ENCODE results near the gene KCNAB1. TPM values are rescaled to one million over a fixed set of nuclear protein-coding genes. Genes with fewer than 3 reads are reported as not detected.

The KCNAB1 gene
- total RNA-seq, 4 donors from 2014 or later, result 0.38 to 1.5 (median 0.49) TPM

- Histone ChIP-seq H3K4me3 (no peak overlapping the region), H3K4me1 (no peaks in the 10 kb centered on the region), H3K9me3 (no peaks in the 10 kb centered on the region), H3K36me3 (no peaks in the 10 kb centered on the region), H3K27me3 (no peaks in the 10 kb centered on the region), H3K27ac (no peak overlapping the region)
- TF ChIP-seq CTCF (IDR thresholded peaks at IDR 0.05) (no peak), POLR2A (IDR thresholded peaks at IDR 0.05) (no peak), EP300 (IDR thresholded peaks at IDR 0.05) (no peak), POLR2AphosphoS5 (IDR thresholded peaks at IDR 0.05) (no peak)
- WGBS, result 71% methylated on average over 6 of the region's 6 CpGs
- no peak for DNase-seq (ENCODE audit: low spot score in 2 of 2)
These were observed 251.3 kb downstream of the KCNAB1 start for GRCh38 chr3:156371701-156372100.

- H3K36me3 ChIP-seq, result no peaks in the 10 kb centered on the region
- H3K4me1 ChIP-seq, result no peaks in the 10 kb centered on the region
- no peak for TF ChIP-seq POLR2AphosphoS5 (IDR thresholded peaks at IDR 0.05)
- TF ChIP-seq POLR2A (IDR thresholded peaks at IDR 0.05), result no peak
- TF ChIP-seq CTCF (IDR thresholded peaks at IDR 0.05), result no peak
- TF ChIP-seq EP300 (IDR thresholded peaks at IDR 0.05), result no peak
- H3K4me3 ChIP-seq, result no peak overlapping the region
- no peaks in the 10 kb centered on the region for H3K9me3 ChIP-seq
- no peaks in the 10 kb centered on the region for H3K27me3 ChIP-seq
- no peak for DNase-seq (ENCODE audit: low spot score in 2 of 2)
- WGBS, result 77% methylated on average over 1 of the region's 1 CpG
- H3K27ac ChIP-seq, result no peak overlapping the region
These were observed 252.7 kb downstream of the KCNAB1 start for GRCh38 chr3:156373095-156373494.

GRCh38 chr3:156373654-156374053 is 253.3 kb downstream of the KCNAB1 start:
- H3K9me3 ChIP-seq, result no peaks in the 10 kb centered on the region
- H3K27ac ChIP-seq, result no peak overlapping the region
- TF ChIP-seq POLR2A (IDR thresholded peaks at IDR 0.05) (no peak), CTCF (IDR thresholded peaks at IDR 0.05) (no peak), EP300 (IDR thresholded peaks at IDR 0.05) (no peak), POLR2AphosphoS5 (IDR thresholded peaks at IDR 0.05) (no peak)
- no peaks in the 10 kb centered on the region for H3K27me3 ChIP-seq
- H3K36me3 ChIP-seq, result no peaks in the 10 kb centered on the region
- H3K4me3 ChIP-seq, result no peak overlapping the region
- H3K4me1 ChIP-seq, result no peaks in the 10 kb centered on the region
- no peak for DNase-seq (ENCODE audit: low spot score in 2 of 2)
- WGBS, result 80% methylated on average over 2 of the region's 2 CpGs

- no peak overlapping the region for H3K4me3 ChIP-seq
- no peak for TF ChIP-seq CTCF (IDR thresholded peaks at IDR 0.05)
- no peak for TF ChIP-seq POLR2AphosphoS5 (IDR thresholded peaks at IDR 0.05)
- TF ChIP-seq POLR2A (IDR thresholded peaks at IDR 0.05), result no peak
- TF ChIP-seq EP300 (IDR thresholded peaks at IDR 0.05), result no peak
- H3K36me3 ChIP-seq, result no peaks in the 10 kb centered on the region
- H3K27ac ChIP-seq, result no peak overlapping the region
- no peaks in the 10 kb centered on the region for H3K9me3 ChIP-seq
- DNase-seq (ENCODE audit: low spot score in 2 of 2), result no peak
- no peaks in the 10 kb centered on the region for H3K4me1 ChIP-seq
- no peaks in the 10 kb centered on the region for H3K27me3 ChIP-seq
These were observed 255.8 kb downstream of the KCNAB1 start for GRCh38 chr3:156376199-156376598.

- Histone ChIP-seq H3K27me3 (no peaks in the 10 kb centered on the region), H3K9me3 (no peaks in the 10 kb centered on the region), H3K27ac (no peak overlapping the region), H3K36me3 (no peaks in the 10 kb centered on the region), H3K4me3 (no peak overlapping the region), H3K4me1 (no peaks in the 10 kb centered on the region)
- TF ChIP-seq POLR2AphosphoS5 (IDR thresholded peaks at IDR 0.05) (no peak), CTCF (IDR thresholded peaks at IDR 0.05) (no peak), EP300 (IDR thresholded peaks at IDR 0.05) (no peak), POLR2A (IDR thresholded peaks at IDR 0.05) (no peak)
- DNase-seq (ENCODE audit: low spot score in 2 of 2), result no peak
- 92% methylated on average over 7 of the region's 7 CpGs for WGBS
These were observed 256.9 kb downstream of the KCNAB1 start for GRCh38 chr3:156377266-156377665.

Data from suprapubic skin (tissue), 4 donors.